GM21619 (cell line): ENCODE results near the gene TRPT1.

ENCODE experiments used
- ATAC-seq: cut with Tn5 transposase; IDR thresholded peaks from one replicate; pipeline ENCODE4 v1.9.1; 2021; ENCODE audit not compliant: unreplicated experiment

The TRPT1 gene

DNA sequence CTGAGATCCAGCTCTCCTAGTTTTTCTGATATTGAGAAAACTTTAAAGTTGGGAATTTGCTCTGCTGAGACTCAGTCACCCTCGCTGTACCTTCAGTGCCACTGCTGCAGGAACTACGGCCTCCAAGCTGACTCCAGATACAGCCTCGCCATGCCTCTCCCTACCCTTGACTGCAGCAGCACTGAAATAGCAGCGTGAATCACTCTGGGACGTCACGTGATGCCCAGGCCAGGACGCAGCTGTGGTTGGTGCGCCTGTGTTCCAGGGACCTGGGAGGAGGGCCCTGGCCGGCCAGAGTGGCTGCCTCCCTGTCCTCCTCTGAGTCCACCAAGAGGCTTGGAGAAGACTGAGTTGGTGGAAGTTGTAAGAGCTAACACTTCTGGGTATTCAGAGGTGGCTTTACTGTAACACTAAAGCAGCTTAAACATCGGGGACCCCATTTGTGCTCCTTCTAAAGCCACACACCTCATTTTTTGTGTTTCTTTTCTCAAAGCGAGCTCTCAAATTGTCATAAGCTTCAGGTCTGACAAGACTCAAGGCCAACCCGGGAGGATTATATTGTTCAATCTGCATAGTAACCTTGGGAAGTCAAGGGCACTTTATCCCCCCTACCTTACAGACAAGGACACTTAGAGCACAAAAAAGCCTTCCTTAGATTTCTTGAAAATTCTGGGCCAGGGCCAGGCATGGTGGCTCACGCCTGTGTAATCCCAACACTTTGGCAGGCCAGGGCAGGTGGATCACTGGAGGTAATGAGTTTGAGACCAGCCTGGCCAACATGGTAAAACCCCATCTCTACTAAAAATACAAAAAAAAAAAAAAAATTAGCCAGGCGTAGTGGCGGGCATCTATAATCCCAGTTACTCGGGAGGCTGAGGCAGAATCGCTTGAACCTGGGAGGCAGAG, 44.2 kb downstream of the TRPT1 start:
- no peak for ATAC-seq

DNA sequence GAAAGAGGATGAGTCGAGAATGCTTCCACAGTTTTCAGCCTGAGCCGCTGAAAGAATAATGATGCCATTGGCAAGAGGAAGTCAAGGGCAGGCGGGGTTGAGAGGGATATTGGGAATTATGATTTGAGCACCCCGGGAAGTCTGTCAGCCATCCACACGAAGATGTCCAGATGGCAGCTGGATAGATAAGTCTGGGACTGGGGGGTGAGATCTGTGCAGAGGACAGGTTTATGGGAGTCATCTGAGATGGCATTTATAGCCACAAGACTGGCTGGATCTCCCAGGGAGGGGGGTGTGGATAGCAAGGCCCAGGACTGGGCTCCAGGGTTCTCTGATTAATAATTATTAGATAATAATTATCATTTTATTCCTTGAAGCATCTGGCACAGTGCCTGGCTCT, 45.1 kb downstream of the TRPT1 start:
- no peak for ATAC-seq

DNA sequence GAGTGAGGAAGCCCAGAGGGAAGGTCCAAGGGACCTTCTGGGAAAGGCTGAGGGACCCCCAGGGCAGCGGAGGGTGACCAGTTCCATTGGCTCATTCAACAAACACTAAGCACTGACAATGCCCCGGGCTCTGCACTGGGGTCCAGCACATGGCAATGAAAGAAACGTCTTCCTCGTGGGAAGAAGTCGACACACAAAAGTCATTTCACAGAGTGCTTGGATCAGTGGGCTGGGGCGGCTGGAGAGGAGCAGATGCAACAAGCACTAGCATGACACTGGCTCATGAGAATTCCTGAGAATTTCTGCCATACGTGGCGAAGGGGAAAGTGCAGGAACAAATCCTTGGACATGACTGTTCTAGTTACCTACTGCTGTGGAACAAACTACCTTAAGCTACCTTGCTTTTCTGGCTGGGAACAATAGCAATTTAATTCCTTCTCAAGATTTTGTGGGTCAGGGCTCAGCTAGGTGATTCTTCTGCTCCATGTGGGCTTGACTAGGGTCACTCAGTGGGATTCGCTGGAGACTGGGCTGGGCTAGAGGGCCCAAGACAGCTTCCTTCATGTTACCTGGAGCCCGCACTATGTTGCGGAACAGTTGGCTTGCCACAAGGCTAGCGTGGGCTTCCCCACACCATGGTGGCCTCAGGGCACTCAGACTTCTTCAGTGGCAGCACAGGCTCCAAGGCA, 46.9 kb downstream of the TRPT1 start:
- ATAC-seq = no peak

DNA sequence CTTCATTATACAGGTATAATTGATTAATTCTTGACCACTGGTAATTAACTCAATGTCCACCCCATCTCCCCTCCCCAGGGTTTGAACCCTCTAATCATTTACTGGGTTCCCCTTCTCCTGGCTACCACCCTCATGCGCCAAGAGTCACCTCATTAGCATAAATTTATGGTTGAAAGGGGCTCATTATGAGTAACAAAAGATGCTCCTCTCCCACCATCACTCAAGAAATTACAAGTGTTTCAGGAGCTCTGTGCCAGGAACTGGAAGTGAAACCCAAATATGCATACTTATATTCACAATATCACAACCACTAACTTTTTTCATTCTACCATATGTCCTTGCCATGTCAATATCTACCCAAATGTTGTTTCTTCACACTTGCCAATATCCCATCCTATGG, 47.8 kb downstream of the TRPT1 start:
- no peak for ATAC-seq

DNA sequence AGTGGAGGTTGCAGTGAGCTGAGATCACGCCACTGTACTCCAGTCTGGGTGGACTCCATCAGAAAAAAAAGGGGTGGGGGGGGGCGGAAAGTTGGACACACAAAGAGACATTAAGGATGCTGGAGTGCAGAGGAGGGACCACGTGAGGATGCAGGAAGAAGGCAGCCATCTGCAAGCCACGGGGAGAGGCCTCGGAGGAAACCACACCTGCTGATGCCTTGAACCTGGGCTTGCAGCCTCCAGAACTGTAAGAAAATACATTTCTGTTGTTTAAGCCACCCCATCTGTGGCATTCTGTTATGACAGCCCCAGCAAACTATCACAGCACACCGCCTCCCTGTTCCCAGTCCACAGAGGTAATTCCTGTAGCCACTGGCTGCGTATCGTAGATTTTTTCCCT, 49.2 kb downstream of the TRPT1 start:
- no peak for ATAC-seq
